Esophagus muscularis mucosa (tissue), 3 donors: ENCODE data around the gene MATN3.

ENCODE experiments used
- POLR2A ChIP-seq: fragments of 450-650 bp; IDR thresholded peaks from one replicate; pipeline ENCODE4 v1.6.1; 2017; ENCODE audit warnings: antibody characterized with exemption, moderate library complexity, mild to moderate bottlenecking, low read depth
- POLR2AphosphoS5 ChIP-seq, 2 donors: sonication (generic); formaldehyde crosslinking; IDR thresholded peaks; one replicate each; pipeline ENCODE4 v1.6.1; 2017; ENCODE audit warnings: antibody characterized with exemption in 2 of 2
- TF ChIP-seq, protein P1 (sequence below), 3 experiments: fragments of 200-600 bp in 2 of 3; fragments of 450-650 bp in 1 of 3; sonication (generic) in 2 of 3; IDR thresholded peaks; one replicate each; pipeline ENCODE4 v1.5.1; 2017 to 2019; ENCODE audit warnings: antibody characterized with exemption in 3 of 3, mild to moderate bottlenecking in 2 of 3, moderate library complexity in 1 of 3

DNA sequence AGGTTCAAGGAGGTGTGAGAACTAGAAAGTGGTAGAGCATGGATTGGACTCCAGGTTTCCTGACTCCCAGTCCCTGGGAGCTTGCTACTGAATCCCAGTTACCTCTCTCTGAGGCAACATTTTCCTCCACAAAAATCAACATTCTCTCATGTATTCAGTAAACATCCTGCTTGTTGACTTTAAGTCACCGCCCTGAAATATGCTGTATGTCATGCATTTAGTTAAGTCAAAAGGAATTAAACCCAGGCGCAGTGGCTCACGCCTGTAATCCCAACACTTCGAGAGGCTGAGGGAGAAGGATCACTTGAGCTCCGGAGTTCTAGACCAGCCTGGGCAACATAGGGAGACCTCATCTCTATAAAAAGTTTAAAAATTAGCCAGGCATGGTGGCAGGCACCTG is 3.8 kb downstream of the MATN3 start:
- TF ChIP-seq, protein P1, sequence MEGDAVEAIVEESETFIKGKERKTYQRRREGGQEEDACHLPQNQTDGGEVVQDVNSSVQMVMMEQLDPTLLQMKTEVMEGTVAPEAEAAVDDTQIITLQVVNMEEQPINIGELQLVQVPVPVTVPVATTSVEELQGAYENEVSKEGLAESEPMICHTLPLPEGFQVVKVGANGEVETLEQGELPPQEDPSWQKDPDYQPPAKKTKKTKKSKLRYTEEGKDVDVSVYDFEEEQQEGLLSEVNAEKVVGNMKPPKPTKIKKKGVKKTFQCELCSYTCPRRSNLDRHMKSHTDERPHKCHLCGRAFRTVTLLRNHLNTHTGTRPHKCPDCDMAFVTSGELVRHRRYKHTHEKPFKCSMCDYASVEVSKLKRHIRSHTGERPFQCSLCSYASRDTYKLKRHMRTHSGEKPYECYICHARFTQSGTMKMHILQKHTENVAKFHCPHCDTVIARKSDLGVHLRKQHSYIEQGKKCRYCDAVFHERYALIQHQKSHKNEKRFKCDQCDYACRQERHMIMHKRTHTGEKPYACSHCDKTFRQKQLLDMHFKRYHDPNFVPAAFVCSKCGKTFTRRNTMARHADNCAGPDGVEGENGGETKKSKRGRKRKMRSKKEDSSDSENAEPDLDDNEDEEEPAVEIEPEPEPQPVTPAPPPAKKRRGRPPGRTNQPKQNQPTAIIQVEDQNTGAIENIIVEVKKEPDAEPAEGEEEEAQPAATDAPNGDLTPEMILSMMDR (IDR thresholded peaks at IDR 0.05), result no peak
- TF ChIP-seq POLR2AphosphoS5 (IDR thresholded peaks at IDR 0.05) (no peak), POLR2A (no peak)
